ENCODE measurements around the gene ACRBP.
"Not testable (repeated sequence)": the region's sequence is repeated elsewhere in the genome, so short reads cannot be mapped to it uniquely, and the experiment has no call there.

Gene ACRBP

DNA sequence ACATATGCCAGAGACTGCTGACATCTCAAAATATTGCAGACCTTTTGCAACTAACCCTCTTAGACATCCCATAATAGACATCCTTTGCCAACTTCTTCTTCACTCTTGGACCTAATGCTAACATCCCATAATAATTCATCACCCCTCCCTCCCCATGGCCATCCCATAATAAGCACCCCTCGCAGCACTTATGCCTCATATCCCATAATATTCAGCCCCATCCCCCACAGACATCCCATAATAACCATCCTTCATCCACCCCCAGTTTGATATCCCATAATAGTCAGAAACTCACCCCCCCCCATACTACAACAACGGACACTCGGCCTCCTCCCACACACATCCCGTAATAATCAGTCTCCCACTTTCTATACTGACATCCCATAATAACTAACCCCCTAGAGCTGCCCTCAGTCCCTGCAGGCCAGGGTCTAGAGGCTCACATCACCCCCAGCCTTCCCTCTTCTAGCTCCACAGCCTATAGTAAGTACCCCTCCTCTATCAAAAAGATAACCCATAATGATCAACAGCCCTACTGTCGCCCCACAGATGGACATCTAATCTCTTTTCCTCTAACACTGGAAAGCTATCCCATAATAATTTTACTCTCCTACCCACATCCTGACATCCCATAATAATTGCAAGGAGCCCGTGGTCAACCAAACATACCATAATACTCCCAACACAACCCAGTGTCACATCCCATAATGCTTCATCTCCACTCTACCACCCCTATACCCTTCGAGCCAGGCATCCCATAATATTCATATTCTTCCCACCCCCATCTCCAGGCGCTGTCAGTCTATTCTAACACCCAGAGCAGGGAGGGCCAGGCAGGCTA, 39.3 kb downstream of the ACRBP start:
- no peak for DNase-seq (ENCODE audit: extremely low read depth, low read depth)
- TF ChIP-seq, protein P1, sequence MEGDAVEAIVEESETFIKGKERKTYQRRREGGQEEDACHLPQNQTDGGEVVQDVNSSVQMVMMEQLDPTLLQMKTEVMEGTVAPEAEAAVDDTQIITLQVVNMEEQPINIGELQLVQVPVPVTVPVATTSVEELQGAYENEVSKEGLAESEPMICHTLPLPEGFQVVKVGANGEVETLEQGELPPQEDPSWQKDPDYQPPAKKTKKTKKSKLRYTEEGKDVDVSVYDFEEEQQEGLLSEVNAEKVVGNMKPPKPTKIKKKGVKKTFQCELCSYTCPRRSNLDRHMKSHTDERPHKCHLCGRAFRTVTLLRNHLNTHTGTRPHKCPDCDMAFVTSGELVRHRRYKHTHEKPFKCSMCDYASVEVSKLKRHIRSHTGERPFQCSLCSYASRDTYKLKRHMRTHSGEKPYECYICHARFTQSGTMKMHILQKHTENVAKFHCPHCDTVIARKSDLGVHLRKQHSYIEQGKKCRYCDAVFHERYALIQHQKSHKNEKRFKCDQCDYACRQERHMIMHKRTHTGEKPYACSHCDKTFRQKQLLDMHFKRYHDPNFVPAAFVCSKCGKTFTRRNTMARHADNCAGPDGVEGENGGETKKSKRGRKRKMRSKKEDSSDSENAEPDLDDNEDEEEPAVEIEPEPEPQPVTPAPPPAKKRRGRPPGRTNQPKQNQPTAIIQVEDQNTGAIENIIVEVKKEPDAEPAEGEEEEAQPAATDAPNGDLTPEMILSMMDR (IDR thresholded peaks at IDR 0.05; ENCODE audit: low read depth, low read length), result no peak

DNA sequence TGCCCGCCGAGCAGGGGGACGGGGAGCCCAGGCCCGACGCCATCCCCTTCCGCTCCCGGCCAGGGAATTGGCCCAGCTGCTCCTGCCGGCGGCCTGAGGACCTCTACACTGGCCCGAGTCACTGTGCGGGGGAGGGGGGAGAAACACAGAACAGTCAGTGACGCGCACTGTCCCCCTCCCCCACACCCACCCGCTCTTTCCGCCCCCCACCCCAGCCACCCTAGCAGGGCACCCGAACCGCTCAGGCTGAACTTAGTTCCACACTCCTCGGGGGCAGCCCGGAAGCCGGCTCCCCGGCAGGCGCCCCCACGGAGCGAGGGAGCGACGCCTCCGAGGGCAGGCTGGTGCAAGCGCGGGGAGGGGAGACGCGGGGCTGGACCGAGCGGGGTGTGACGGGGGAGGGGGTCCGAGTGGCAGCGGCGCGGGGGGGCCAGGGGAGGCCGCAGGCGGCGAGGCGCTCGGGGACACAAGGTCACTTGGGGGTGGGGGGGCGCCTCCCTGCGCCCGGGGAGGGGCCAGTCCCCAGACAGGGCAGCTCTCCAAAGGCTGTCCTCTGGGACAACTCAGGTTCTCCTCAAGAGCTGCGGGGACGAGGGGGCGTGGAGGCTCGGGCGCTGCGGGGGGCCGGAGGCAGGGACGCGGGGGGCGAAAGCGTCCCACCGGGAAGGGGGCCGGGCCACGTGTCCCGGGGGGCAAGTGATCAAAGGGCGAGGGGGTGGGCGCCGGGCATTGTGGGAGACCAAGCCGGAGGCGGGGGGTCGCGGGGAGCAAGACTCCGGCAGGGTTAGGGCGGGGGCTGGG, 40.7 kb downstream of the ACRBP start:
- TF ChIP-seq, protein P1 (IDR thresholded peaks at IDR 0.05; ENCODE audit: low read depth, low read length), result no peak
- no peak for DNase-seq (ENCODE audit: extremely low read depth, low read depth)

GRCh38 chr12:6605421-6606330, 41.6 kb downstream of the ACRBP start:
- DNase-seq (ENCODE audit: extremely low read depth, low read depth), result no peak
- TF ChIP-seq, protein P1 (IDR thresholded peaks at IDR 0.05; ENCODE audit: low read depth, low read length), result no peak

GRCh38 chr12:6604259-6605029, 42.8 kb downstream of the ACRBP start:
- DNase-seq (ENCODE audit: extremely low read depth, low read depth), result no peak
- TF ChIP-seq, protein P1 (IDR thresholded peaks at IDR 0.05; ENCODE audit: low read depth, low read length), result no peak

- DNase-seq (ENCODE audit: extremely low read depth, low read depth), result no peak
- TF ChIP-seq, protein P1 (IDR thresholded peaks at IDR 0.05; ENCODE audit: low read depth, low read length), result no peak
Measured at GRCh38 chr12:6603095-6603567, 44.1 kb downstream of the ACRBP start.

- TF ChIP-seq, protein P1 (IDR thresholded peaks at IDR 0.05; ENCODE audit: low read depth, low read length), result no peak
- no peak for DNase-seq (ENCODE audit: extremely low read depth, low read depth)
Measured at GRCh38 chr12:6602526-6602925, 44.7 kb downstream of the ACRBP start.

GRCh38 chr12:6595673-6596072, 51.6 kb downstream of the ACRBP start:
- DNase-seq (ENCODE audit: extremely low read depth, low read depth), result not testable (repeated sequence)

Measured in AG09319 (cell line).